GM12892 (cell line): Measurements from ENCODE around the gene NMNAT1.

Experiments used
- POLR2A ChIP-seq: IDR thresholded peaks from 2 replicates; pipeline ENCODE4 v1.6.1; 2011; ENCODE audit warnings: low read depth, low read length, control low read depth
- POLR2AphosphoS5 ChIP-seq: IDR thresholded peaks from 2 replicates; pipeline ENCODE4 v1.6.1; 2011; ENCODE audit warnings: low read depth, low read length, control low read depth
- TAF1 ChIP-seq: IDR thresholded peaks from 2 replicates; pipeline ENCODE4 v1.6.1; 2011; ENCODE audit warnings: low read depth, mild to moderate bottlenecking, control low read depth, low read length, borderline replicate concordance

DNA sequence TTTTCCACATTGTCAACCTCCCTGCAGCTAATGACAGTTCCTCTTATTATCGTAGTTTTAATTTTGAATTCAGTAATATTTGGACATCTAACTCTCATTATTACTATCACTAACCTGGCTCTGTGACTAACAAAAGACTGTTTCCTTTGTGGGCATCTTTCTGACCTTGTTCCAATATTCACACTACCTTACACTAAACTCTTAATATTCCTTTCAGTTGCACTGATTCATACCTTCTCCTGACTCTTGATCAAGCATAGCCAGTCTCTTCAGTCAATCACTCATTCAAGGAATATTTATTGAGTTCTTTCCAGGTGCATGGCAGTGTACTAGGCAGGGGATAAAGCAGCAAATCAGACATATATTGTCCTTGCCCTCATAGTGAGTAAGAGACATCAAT lies 25.4 kb upstream of the NMNAT1 start:
- TF ChIP-seq POLR2AphosphoS5 (no peak), POLR2A (no peak), TAF1 (no peak)
